Measurements from ENCODE around the gene ZNF775.

GRCh38 chr7:150384406-150385301, 5.5 kb downstream of the ZNF775 start:
- TF ChIP-seq CTCF (IDR thresholded peaks at IDR 0.05) (no peak), POLR2A (IDR thresholded peaks at IDR 0.05) (no peak)

All from right lobe of liver (tissue), 4 donors.